GM18873 (cell line): Measurements from ENCODE around the gene CCDC192.

ENCODE experiments used
- ATAC-seq: cut with Tn5 transposase; IDR thresholded peaks from one replicate; pipeline ENCODE4 v1.9.1; 2021; ENCODE audit warnings: mild to moderate bottlenecking, moderate library complexity, moderate number of reproducible peaks; ENCODE audit not compliant: unreplicated experiment, low FRiP score

Gene CCDC192

DNA sequence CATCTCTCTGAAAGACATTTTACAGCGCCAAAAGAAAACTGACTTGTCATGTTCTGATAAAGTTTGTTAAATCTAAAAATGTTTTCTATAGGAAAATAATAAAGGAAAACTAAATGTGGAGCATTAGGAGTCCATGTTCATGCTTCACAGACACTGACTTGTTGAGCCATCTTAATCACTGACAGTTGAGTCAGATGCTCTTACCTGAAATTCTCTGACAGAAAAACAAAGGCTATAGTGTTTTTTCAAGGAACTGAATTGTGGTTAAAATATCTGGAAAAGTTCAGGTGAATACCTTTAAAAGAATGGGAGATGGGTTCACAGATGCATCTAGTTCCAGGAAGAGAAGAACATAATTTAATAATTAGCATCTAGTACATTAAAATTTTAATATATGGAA, 266.9 kb downstream of the CCDC192 start:
- no peak for ATAC-seq

DNA sequence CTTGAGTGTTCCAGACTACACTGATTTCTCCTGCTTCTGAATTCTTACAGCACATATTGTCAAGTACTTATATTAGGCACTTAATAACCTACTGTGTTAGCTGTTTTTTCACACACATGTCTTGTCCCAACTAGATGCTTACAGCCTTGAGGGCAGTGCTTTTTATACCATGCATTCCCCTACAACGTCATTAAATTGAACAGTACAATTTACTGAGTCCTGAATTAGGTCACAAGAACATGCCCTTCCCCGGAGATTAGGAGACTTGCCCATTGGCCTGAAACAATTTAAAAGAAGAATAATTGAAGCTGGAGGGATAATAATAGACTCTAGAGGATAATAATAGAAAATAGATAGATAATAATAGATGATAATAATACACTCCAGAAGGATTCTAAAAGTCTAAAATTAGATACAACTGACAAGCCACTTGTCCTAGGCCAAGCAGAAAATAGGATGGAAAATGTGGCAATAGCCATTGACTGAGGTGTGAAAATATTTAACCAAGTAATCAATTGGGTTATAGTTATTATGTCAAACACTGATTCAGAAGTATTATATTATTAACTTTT, 267.7 kb downstream of the CCDC192 start:
- no peak for ATAC-seq

DNA sequence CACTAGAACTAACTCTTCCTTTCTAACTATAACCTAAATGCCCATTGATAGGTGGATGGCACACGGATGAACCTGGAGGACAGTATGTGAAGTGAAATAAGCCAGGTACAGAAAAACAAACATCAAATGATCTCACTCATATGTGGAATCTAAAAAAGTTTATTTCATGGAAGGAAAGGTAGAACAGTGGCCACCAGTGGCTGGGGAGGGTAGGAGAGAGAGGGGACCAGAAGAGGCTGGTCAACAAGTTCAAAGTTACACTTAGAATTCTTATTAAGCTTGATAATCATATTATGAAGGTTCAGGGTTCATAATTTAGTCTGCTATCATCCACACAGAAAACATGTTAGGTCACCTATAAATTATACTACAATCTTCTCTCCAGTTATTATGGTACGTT, 272.8 kb downstream of the CCDC192 start:
- ATAC-seq = no peak

DNA sequence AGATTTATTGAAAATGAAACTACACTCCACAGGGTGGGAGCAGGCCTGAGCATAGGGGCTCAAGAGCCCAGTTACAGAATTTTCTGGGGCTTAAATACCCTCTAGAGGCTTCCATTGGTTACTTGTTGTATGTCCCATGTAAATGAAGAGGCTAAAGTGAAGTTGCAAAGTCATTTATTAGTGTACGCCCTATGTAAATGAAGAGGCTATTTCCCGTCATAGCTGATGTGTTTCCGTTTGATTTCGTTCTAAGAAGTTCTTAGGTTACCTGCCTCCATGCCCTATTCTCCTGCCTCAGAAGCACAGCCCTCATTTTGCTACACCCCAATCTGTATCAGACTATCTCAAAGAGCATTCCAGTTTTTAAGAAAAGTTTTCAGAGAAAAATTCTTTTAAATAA, 273.3 kb downstream of the CCDC192 start:
- ATAC-seq = no peak

DNA sequence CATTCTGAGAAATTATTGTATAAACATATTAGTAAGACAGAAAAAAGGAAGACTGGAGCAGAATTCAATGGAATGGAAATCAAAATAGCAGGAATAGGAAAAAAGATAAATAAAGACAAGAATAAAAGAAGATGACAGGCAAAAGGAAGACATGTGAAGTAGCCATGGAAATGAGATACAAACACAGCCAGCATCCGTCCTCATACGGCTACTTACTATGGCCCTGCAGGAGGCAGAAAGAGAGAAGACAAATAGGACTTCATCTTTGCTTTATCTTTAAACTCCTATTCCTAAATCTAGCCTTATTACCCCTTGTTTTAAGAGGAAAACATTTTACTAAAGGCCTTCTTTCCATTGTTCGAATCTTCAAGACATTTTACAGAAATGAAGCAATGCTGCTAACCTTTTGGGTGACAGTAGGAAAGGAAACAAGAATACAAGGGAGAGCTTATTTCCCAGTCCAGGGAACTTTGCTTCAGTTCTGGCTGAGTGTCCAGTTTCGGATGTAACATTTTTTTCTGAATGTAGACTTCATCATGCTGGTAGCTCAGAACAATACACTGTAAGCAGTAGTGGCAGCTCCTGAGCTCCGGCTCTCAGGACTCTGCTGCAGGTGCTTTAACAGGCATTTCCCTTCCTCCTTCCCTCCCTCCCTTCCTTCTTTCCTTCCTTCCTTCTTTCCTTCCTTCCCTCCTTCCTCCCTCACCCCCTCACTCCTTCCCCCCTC, 274.0 kb downstream of the CCDC192 start:
- ATAC-seq = no peak

GRCh38 chr5:127978738-127979300, 275.6 kb downstream of the CCDC192 start:
- ATAC-seq = no peak

GRCh38 chr5:127979475-127979874, 276.3 kb downstream of the CCDC192 start:
- no peak for ATAC-seq

GRCh38 chr5:127980843-127981242, 277.7 kb downstream of the CCDC192 start:
- ATAC-seq = no peak

- ATAC-seq = no peak
These were observed 278.3 kb downstream of the CCDC192 start for GRCh38 chr5:127981498-127981897.

- ATAC-seq = no peak
These were observed 282.7 kb downstream of the CCDC192 start for GRCh38 chr5:127985811-127986325.

- no peak for ATAC-seq
These were observed 284.4 kb downstream of the CCDC192 start for GRCh38 chr5:127987354-127988145.

DNA sequence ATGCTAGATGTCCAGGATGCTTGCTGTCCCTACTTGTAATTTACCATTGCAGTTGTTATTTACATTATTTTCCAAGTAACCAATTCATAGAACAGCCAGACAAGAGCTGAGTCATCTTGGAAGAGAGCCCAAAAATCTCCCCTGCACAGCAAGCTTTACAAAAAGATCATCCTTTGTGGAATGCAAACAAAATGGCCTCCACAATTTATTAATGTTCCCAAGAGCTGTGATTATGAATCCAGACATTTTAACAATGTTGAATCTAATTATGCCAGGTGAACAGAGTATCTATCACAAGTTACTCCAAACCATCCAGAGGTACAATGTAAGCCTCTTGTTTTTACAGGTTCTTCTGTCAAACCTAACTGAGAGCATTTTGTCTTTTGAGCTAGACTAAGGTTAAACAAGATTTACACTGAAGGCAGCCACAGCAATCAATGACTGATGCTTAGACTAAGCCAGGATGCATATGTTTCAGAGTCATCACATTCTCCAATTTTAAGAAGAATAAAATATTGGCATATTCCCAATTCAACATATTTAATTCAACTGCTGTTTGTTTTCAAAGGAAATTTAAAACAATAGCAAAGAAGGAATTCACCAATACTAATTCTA, 285.1 kb downstream of the CCDC192 start:
- ATAC-seq = no peak
